HG03457 (cell line): ENCODE data around the gene ZNF598.
A peak's percentile ranks its signal among the peaks of the same experiment; 100 is the strongest.

ENCODE experiments used
- ATAC-seq: cut with Tn5 transposase; IDR thresholded peaks from one replicate; pipeline ENCODE4 v1.9.1; 2021; ENCODE audit warnings: moderate number of reproducible peaks; ENCODE audit not compliant: unreplicated experiment

ZNF598 gene

GRCh38 chr16:1991948-1992703 is 17.5 kb downstream of the ZNF598 start:
- ATAC-seq: peak; percentile 32

GRCh38 chr16:1991588-1991947 is 18.1 kb downstream of the ZNF598 start:
- no peak for ATAC-seq

DNA sequence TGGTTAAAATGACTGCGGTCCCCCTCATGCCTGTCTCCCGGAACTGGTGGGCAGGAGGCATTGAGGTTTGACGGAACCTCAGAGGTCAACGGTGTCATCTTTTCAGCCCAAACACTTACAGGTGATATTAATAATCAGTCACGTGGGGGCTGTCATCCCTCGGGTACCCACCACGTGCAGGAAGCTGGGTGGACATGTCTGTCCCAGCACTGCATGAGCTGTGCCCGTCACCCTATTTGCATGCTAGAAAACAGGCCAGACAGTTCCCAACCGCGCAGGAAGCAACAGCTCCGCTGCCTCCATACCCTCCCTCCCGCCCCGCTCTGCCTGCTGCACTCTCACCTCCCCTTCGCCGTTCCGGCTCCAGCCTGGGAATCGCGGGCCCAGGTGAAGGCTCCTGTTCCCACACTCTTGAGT is 18.5 kb downstream of the ZNF598 start:
- ATAC-seq: no peak

GRCh38 chr16:1990351-1991134 is 19.1 kb downstream of the ZNF598 start:
- no peak for ATAC-seq

GRCh38 chr16:1990101-1990350 is 19.6 kb downstream of the ZNF598 start:
- ATAC-seq: no peak

DNA sequence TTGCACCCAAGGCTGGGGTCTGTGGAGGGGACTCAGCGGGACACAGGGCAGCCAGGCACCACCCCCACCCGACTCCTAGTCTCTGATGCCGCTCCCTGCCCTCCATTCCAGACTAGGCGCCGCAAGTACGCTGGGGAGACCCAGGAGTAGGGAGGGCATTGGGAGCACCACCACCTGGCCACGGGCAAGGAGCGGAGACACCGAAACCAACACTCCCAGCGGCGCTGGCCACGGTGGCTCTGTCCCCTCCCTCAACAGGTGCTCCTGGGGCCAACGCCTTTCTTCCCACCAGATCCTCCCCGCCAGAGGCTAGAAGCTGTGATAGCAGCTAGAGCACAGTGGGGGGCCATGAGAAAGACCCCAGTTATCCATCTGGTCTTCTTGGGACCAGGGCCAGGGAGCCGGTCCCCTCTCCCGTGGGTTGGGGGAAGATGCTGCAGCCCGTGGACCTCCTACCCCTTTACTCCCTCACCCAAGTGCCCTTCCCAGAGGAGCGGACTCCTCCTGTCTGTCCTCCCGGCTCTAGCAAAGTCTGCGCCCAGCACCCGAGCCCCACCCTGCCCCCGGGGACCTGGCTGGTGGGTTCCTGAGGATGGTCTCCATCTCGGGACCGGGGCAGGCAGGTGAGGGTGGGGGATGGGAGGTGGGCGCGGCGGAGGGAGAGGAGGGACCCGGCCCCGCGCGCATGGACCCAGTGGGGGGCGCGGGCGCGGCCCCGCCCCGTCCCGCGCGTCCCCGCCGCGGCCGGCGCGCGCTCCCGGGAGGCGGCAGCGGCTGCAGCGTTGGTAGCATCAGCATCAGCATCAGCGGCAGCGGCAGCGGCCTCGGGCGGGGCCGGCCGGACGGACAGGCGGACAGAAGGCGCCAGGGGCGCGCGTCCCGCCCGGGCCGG is 20.2 kb downstream of the ZNF598 start, which contains the start of gene SYNGR3:
Gene SYNGR3 (plus strand): TSS at position 762 of the 892 bp plus-strand sequence. CDS start 133 bp downstream, outside the sequence.
- no peak for ATAC-seq

GRCh38 chr16:1987198-1987597 is 22.4 kb downstream of the ZNF598 start:
- ATAC-seq: no peak

GRCh38 chr16:1985466-1986150 is 24.0 kb downstream of the ZNF598 start:
- no peak for ATAC-seq

- ATAC-seq: no peak
These were observed 25.0 kb downstream of the ZNF598 start for GRCh38 chr16:1984347-1985225.

DNA sequence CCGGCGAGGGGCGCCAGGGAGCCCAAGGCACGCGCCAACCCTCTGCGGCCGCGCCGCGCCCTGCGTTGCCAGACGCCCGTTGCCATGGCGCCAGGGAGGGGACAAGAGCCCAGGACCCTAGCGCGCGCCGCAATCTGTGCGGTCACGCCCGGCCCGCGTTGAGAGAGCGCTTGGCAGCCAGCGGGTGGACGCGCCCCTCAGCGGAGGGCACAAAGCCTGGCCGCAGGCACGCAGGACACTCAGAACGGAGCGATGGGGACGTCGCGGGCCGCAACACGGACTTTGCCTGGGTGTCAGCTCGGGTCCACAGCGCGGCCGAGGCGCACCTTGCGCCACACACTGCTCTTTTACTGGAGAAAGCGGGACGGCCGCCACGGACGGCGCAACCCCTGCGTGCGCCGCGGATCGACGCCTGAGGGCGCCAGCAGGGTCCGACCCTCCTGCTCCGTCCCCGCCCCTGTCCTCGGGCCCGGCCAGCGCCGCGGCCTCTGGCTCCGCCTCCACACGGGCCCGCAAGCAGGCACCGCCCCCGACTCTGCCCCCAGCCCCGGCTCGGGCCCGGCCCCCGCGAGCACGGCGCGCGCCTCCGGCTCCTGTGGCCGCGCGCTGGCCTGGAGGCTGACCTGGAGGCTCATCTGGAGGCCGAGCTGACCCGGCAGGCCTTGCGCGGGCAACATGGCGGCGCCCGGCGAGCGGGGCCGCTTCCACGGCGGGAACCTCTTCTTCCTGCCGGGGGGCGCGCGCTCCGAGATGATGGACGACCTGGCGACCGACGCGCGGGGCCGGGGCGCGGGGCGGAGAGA is 25.9 kb downstream of the ZNF598 start, which contains the start of gene GFER:
Gene GFER (plus strand): TSS at position 650 of the 803 bp plus-strand sequence. CDS start 26 bp downstream, at position 676.
- no peak for ATAC-seq

DNA sequence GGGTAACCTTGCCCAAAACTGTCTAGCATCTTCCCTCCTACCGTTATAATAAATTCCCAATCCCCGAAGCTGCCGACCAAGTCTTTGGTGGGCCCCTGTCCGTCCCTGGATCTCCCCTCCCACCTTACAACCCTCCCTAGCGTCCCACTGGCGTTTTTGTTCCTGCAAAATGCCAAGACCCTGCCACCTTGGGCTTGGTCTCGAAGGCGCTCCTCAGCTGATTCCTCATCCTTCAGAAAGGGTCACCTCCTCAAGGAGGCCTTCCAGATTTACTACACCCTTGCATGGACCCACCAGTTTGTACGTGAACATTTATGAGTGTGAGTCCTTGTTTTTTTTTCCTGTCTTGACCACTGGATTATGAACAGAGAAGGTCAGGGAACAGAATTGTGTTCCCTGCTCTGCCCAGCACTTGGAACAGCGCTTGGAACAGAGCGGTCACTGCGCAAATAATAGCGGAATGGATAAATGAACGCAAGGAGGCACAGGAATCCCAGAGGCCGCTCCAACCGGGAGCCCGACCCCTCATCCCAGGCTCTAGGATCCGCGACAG is 26.6 kb downstream of the ZNF598 start:
- ATAC-seq: no peak

DNA sequence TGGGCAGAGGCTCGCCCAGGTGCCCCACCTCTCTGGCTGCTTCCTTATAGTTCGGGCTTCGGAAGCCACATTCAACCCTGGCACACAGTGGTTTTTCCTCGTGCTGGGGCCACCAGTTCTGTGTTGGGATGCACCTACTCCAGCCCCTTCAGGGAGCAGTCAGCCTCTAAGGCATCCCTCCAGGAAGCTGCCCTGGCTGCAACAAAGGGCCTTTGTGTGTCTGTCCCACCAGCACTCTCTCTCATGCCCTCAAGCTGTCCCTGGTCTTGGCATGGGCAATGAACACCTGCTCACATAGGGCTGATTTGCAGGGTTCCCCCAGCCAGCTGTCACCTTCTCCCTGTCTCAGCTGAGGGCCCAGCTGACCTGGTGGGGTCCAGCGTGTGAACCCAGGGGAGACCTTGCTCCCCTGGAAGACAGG is 27.6 kb downstream of the ZNF598 start:
- no peak for ATAC-seq

- no peak for ATAC-seq
These were observed 28.2 kb downstream of the ZNF598 start, which contains the start of gene NOXO1 for GRCh38 chr16:1981398-1981836. NOXO1 (minus strand) TSS chr16:1981469; CDS start chr16:1981179, 290 bp downstream.

DNA sequence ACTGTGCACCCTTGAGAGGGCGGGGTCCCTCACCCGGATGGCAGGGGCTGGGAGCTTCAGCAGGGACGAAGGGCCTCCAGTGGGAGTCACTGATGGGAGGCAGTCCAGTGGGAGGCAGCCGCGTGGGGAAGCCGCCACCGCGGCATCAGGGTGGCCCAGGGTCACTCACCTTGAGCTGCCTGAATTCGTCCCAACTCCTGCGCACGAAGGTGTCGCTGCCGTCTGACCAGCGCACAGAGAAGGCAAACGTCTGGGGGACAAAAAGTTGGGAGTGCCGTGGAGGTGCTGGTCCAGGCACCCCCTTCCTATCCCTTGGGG is 28.9 kb downstream of the ZNF598 start:
- ATAC-seq: no peak

DNA sequence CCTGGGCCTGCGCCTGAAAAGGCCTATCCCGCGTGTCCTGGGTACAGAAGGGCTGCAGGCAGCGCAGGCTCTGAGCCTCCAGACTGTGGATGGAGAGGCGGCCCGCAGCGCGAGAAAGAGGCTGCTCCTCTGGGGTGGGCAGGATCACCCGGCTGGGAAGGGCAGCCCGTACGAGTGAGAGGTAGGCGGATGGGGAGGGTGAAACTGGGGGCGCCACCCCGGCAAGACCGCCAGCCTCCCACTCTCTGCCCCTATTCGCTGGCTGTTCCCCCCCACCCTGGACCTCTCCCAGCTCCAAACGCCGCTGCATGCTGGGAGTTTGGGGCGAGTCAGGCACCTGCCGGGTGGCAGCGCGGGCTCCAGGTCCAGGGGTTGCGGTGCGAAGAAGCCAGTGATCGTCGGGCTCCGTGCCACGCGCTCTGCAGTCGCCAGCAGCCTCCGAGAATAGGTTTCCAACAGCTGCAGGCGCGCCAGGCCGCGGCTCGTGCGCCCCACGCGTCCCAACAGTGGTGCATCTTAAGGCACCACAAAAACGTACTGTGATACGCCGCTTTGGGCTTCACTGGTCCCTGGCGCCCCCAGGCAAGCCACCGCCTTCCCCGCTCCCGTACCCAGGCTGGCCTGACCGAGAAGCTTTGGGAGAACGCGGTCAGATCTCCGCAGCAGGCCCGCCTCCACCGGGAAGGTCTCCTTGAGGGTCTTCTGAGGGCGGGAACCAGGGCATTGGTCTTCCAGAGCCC is 29.4 kb downstream of the ZNF598 start:
- no peak for ATAC-seq

- ATAC-seq: no peak
These were observed 30.2 kb downstream of the ZNF598 start for GRCh38 chr16:1979271-1980029.

- no peak for ATAC-seq
These were observed 31.0 kb downstream of the ZNF598 start for GRCh38 chr16:1978476-1979120.
